ENCODE measurements around the gene HOGA1. TPM values are rescaled to one million over a fixed set of nuclear protein-coding genes. Genes with fewer than 3 reads are reported as not detected.

HOGA1 gene
- total RNA-seq, 5 donors from 2014 or later (not counting 1 experiment from before 2014, with no cell fraction given) = 0.18 TPM; not detected in 4

DNA sequence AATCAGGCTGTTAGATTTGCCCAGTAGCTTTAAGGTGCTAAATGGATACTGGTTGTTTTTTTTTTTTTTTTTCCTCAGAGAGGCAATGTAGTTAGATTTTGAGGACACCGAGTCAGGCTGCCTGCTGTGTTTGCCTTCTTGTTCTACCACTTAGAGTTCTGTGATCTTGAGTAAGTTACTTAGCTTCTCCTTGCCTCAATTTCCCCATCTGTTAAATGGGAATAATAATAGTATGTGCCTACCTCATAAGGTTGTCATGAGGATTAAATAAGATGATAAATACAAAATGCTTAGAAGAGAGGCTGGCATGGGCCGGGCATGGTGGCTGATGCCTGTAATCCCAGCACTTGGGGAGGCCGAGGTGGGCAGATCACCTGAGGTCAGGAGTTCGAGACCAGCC is 34.5 kb downstream of the HOGA1 start:
- no CpG with 5 or more reads among the region's 4 CpGs for WGBS (ENCODE audit: insufficient coverage)
- Histone ChIP-seq H3K9me3 (no peaks in the 10 kb centered on the region), H3K36me3 (ENCODE audit: control insufficient read depth in 2 of 2, extremely low read depth in 1 of 2, insufficient read depth in 1 of 2, low read length in 1 of 2) (peaks cover 0 to 4% of the 10 kb centered on the region in 2 donors), H3K4me3 (ENCODE audit: control insufficient read depth in 1 of 2, extremely low read depth in 1 of 2, low read length in 1 of 2) (no peak overlapping the region), H3K27me3 (replicated peaks in 1 of 2; ENCODE audit: control insufficient read depth in 2 of 2, extremely low read depth in 1 of 2, insufficient read depth in 2 of 2, low read length in 1 of 2) (no peaks in the 10 kb centered on the region), H3K4me1 (ENCODE audit: control insufficient read depth in 1 of 2, extremely low read depth in 1 of 2, insufficient read depth in 2 of 2, low read length in 2 of 2) (no peaks in the 10 kb centered on the region), H3K27ac (ENCODE audit: low read length) (no peak overlapping the region)
- H3K4me1 Mint-ChIP-seq = no peaks in the 10 kb centered on the region
- H3K9me3 Mint-ChIP-seq = no peaks in the 10 kb centered on the region
- no peak overlapping the region for H3K27ac Mint-ChIP-seq
- no peak for DNase-seq
- POLR2A ChIA-PET = no interaction called here
- CTCF ChIA-PET = interaction anchor here in 1 of 2 donors (0.7 kb wide), 1 partner anchor 47 kb away, joined by 12 read pairs; no protein-coding TSS in a partner anchor
- H3K36me3 Mint-ChIP-seq = no peaks in the 10 kb centered on the region
- ATAC-seq (replicated peaks in 1 of 4) = no peak
- H3K4me3 Mint-ChIP-seq = no peak overlapping the region
- no peaks in the 10 kb centered on the region for H3K27me3 Mint-ChIP-seq

DNA sequence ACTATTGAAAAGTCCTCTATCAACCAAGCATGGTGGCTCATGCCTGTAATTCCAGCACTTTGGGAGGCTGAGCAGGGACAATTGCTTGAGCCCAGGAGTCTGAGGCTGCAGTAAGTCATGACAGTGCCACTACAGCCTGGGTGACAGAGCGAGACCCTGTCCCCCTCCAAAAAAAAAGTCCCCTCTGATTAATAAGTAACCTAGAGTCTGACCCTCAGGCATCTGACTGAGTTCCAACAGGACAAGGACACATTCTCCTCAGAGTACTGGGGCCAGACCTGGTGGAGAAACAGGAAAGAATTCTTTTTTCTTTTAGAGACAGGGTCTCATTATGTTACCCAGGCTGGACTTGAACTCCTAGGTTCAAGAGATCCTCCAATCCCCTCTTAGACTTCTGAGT is 39.1 kb downstream of the HOGA1 start:
- ATAC-seq (replicated peaks in 1 of 4) (no peak), DNase-seq (no peak)
- Mint-ChIP-seq H3K27ac (no peak overlapping the region), H3K4me3 (no peak overlapping the region), H3K4me1 (no peaks in the 10 kb centered on the region), H3K27me3 (no peaks in the 10 kb centered on the region), H3K36me3 (no peaks in the 10 kb centered on the region), H3K9me3 (no peaks in the 10 kb centered on the region)
- no peak overlapping the region for H3K27ac ChIP-seq (ENCODE audit: low read length)
- H3K4me3 ChIP-seq (ENCODE audit: control insufficient read depth in 1 of 2, extremely low read depth in 1 of 2, low read length in 1 of 2) = no peak overlapping the region
- no peaks in the 10 kb centered on the region for H3K4me1 ChIP-seq (ENCODE audit: control insufficient read depth in 1 of 2, extremely low read depth in 1 of 2, insufficient read depth in 2 of 2, low read length in 2 of 2)
- no CpG with 5 or more reads among the region's 1 CpG for WGBS (ENCODE audit: insufficient coverage)
- H3K9me3 ChIP-seq = no peaks in the 10 kb centered on the region
- H3K27me3 ChIP-seq (replicated peaks in 1 of 2; ENCODE audit: control insufficient read depth in 2 of 2, extremely low read depth in 1 of 2, insufficient read depth in 2 of 2, low read length in 1 of 2) = no peaks in the 10 kb centered on the region
- H3K36me3 ChIP-seq (ENCODE audit: control insufficient read depth in 2 of 2, extremely low read depth in 1 of 2, insufficient read depth in 1 of 2, low read length in 1 of 2) = no peaks in the 10 kb centered on the region
- ChIA-PET CTCF (no interaction called here), POLR2A (interaction anchor here in 1 of 2 donors (0.6 kb wide), 2 partner anchors 15 to 28 kb away, joined by 3 to 7 read pairs; no protein-coding TSS in a partner anchor)

DNA sequence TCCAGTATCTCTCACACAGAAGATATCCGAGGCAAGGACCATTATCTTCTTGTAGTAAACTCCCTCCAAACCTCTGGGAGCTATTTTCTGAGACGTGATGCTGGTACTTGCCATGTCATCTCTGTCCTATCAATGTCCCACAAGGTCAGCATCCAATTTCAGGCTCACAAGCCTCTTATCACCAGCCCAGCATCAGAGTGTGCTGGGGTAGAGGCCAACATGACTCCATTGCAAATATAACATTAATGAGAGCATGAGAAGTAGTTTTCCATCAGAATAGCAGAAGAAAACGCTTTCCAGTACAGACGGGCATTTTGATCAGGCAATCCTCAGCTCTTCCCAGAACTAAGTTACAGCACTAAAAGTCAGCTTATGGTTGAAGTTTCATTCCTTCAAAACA is 43.5 kb downstream of the HOGA1 start:
- peaks cover 0 to under 1% of the 10 kb centered on the region in 2 experiments for H3K27me3 ChIP-seq (replicated peaks in 1 of 2; ENCODE audit: control insufficient read depth in 2 of 2, extremely low read depth in 1 of 2, insufficient read depth in 2 of 2, low read length in 1 of 2)
- Mint-ChIP-seq H3K4me3 (no peak overlapping the region), H3K27ac (no peak overlapping the region), H3K27me3 (no peaks in the 10 kb centered on the region), H3K36me3 (no peaks in the 10 kb centered on the region), H3K9me3 (no peaks in the 10 kb centered on the region), H3K4me1 (peaks cover 2 to 4% (median 3%) of the 10 kb centered on the region in 3 donors)
- WGBS (ENCODE audit: insufficient coverage) = 87% methylated on average over 4 of the region's 4 CpGs
- ATAC-seq (replicated peaks in 1 of 4) (no peak), DNase-seq (no peak)
- POLR2A ChIA-PET = no interaction called here
- CTCF ChIA-PET = no interaction called here
- no peak overlapping the region for H3K27ac ChIP-seq (ENCODE audit: low read length)
- H3K9me3 ChIP-seq = no peaks in the 10 kb centered on the region
- no peaks in the 10 kb centered on the region for H3K36me3 ChIP-seq (ENCODE audit: control insufficient read depth in 2 of 2, extremely low read depth in 1 of 2, insufficient read depth in 1 of 2, low read length in 1 of 2)
- no peak overlapping the region for H3K4me3 ChIP-seq (ENCODE audit: control insufficient read depth in 1 of 2, extremely low read depth in 1 of 2, low read length in 1 of 2)
- H3K4me1 ChIP-seq (ENCODE audit: control insufficient read depth in 1 of 2, extremely low read depth in 1 of 2, insufficient read depth in 2 of 2, low read length in 2 of 2) = peaks cover 1 to 2% of the 10 kb centered on the region in 2 experiments

DNA sequence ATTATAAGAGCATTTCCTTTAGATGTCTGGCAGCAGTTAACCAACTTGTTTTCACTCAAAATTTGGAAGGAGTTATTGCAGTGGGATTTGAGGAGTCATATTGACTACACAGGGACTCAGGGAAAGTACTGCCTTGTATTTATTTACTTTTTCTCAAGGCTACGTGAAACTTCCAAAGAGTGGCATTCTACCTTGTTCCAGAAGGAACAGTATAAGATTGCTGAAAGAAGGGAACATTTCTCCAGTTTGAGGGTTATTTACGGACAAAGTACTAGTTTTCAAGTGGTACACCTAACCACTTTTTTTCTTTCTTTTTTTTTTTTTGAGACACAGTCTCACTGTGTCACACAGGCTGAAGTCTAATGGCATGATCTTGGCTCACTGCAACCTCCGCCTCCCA is 44.0 kb downstream of the HOGA1 start:
- DNase-seq (no peak), ATAC-seq (replicated peaks in 1 of 4) (no peak)
- Histone ChIP-seq H3K27me3 (replicated peaks in 1 of 2; ENCODE audit: control insufficient read depth in 2 of 2, extremely low read depth in 1 of 2, insufficient read depth in 2 of 2, low read length in 1 of 2) (peaks cover 0 to 6% of the 10 kb centered on the region in 2 experiments), H3K36me3 (ENCODE audit: control insufficient read depth in 2 of 2, extremely low read depth in 1 of 2, insufficient read depth in 1 of 2, low read length in 1 of 2) (no peaks in the 10 kb centered on the region), H3K9me3 (no peaks in the 10 kb centered on the region), H3K27ac (ENCODE audit: low read length) (no peak overlapping the region), H3K4me3 (ENCODE audit: control insufficient read depth in 1 of 2, extremely low read depth in 1 of 2, low read length in 1 of 2) (no peak overlapping the region), H3K4me1 (ENCODE audit: control insufficient read depth in 1 of 2, extremely low read depth in 1 of 2, insufficient read depth in 2 of 2, low read length in 2 of 2) (peaks cover 2 to 6% of the 10 kb centered on the region in 2 experiments)
- 60% methylated on average over 1 of the region's 3 CpGs for WGBS (ENCODE audit: insufficient coverage)
- Mint-ChIP-seq H3K4me1 (peaks cover 5 to 9% (median 8%) of the 10 kb centered on the region in 3 donors), H3K27ac (no peak overlapping the region), H3K36me3 (no peaks in the 10 kb centered on the region), H3K27me3 (peaks cover 0 to under 1% of the 10 kb centered on the region in 2 donors), H3K4me3 (no peak overlapping the region), H3K9me3 (no peaks in the 10 kb centered on the region)
- POLR2A ChIA-PET = interaction anchor here in 1 of 2 donors (0.7 kb wide), 1 partner anchor 12 kb away, joined by 4 read pairs; no protein-coding TSS in a partner anchor
- CTCF ChIA-PET = no interaction called here

DNA sequence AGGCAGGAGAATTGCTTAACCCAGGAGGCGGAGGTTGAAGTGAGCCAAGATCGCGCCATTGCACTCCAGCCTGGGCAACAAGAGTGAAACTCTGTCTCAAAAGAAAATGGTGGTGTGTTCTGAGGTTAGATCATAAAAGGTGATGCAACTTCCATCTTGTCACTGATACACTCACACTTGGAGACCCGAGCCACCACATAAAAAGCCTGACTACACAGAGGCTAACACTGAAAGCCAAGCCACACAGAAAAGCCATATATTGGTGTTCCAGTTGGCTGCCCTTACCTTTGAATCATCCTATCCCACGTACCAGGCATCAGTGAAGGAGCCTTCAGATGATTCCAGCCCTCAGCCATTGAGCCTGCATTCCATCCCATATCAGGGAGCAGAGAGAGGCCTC is 45.1 kb downstream of the HOGA1 start:
- Histone ChIP-seq H3K27me3 (replicated peaks in 1 of 2; ENCODE audit: control insufficient read depth in 2 of 2, extremely low read depth in 1 of 2, insufficient read depth in 2 of 2, low read length in 1 of 2) (peaks cover 0 to 9% of the 10 kb centered on the region in 2 experiments), H3K4me1 (ENCODE audit: control insufficient read depth in 1 of 2, extremely low read depth in 1 of 2, insufficient read depth in 2 of 2, low read length in 2 of 2) (peaks cover 2 to 13% of the 10 kb centered on the region in 2 experiments), H3K36me3 (ENCODE audit: control insufficient read depth in 2 of 2, extremely low read depth in 1 of 2, insufficient read depth in 1 of 2, low read length in 1 of 2) (no peaks in the 10 kb centered on the region), H3K9me3 (no peaks in the 10 kb centered on the region), H3K4me3 (ENCODE audit: control insufficient read depth in 1 of 2, extremely low read depth in 1 of 2, low read length in 1 of 2) (no peak overlapping the region), H3K27ac (ENCODE audit: low read length) (no peak overlapping the region)
- DNase-seq (no peak), ATAC-seq (replicated peaks in 1 of 4) (no peak)
- Mint-ChIP-seq H3K27me3 (peaks cover 0 to 2% of the 10 kb centered on the region in 2 donors), H3K9me3 (no peaks in the 10 kb centered on the region), H3K4me1 (peaks cover 12 to 17% (median 16%) of the 10 kb centered on the region in 3 donors), H3K27ac (no peak overlapping the region), H3K36me3 (no peaks in the 10 kb centered on the region), H3K4me3 (no peak overlapping the region)
- ChIA-PET POLR2A (interaction anchor here in 1 of 2 donors (0.6 kb wide), 1 partner anchor 11 kb away, joined by 3 read pairs; the partner anchor contains the start of gene PI4K2A), CTCF (no interaction called here)
- WGBS (ENCODE audit: insufficient coverage) = 74% methylated on average over 3 of the region's 5 CpGs

DNA sequence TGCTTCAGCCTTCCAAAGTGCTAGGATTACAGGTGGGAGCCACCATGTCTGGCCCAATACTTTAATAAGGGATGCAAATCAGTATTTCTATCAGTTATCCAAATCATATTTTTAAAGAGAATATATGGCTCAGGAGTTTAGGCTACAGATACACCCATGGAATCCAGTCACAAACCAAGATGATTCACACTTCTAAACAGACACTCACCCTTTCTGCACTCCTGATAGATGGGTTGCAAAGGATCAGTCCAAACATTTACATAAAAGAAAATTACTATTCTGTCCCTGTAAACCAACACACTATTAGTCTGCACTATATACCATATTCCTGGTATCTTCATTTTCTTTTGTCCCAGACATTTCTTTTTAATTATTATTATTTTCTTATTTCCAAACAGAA is 46.9 kb downstream of the HOGA1 start:
- CTCF ChIA-PET = interaction anchor here in 1 of 2 donors (0.6 kb wide), 1 partner anchor 38 kb away, joined by 3 read pairs; no protein-coding TSS in a partner anchor
- Mint-ChIP-seq H3K27ac (no peak overlapping the region), H3K36me3 (no peaks in the 10 kb centered on the region), H3K9me3 (no peaks in the 10 kb centered on the region), H3K4me3 (no peak overlapping the region), H3K27me3 (peaks cover 0 to 2% of the 10 kb centered on the region in 2 donors), H3K4me1 (peaks cover 12 to 17% (median 16%) of the 10 kb centered on the region in 3 donors)
- ATAC-seq (replicated peaks in 1 of 4) (no peak), DNase-seq (no peak)
- Histone ChIP-seq H3K27me3 (replicated peaks in 1 of 2; ENCODE audit: control insufficient read depth in 2 of 2, extremely low read depth in 1 of 2, insufficient read depth in 2 of 2, low read length in 1 of 2) (peaks cover 0 to 9% of the 10 kb centered on the region in 2 experiments), H3K27ac (ENCODE audit: low read length) (no peak overlapping the region), H3K4me3 (ENCODE audit: control insufficient read depth in 1 of 2, extremely low read depth in 1 of 2, low read length in 1 of 2) (no peak overlapping the region), H3K36me3 (ENCODE audit: control insufficient read depth in 2 of 2, extremely low read depth in 1 of 2, insufficient read depth in 1 of 2, low read length in 1 of 2) (no peaks in the 10 kb centered on the region), H3K4me1 (ENCODE audit: control insufficient read depth in 1 of 2, extremely low read depth in 1 of 2, insufficient read depth in 2 of 2, low read length in 2 of 2) (peaks cover 2 to 13% of the 10 kb centered on the region in 2 experiments), H3K9me3 (no peaks in the 10 kb centered on the region)
- POLR2A ChIA-PET = no interaction called here
